HG03064 (cell line): ENCODE measurements around the gene USP2.
A peak's percentile ranks its signal among the peaks of the same experiment; 100 is the strongest.

Experiments
- ATAC-seq: cut with Tn5 transposase; IDR thresholded peaks from one replicate; pipeline ENCODE4 v1.9.1; 2021; ENCODE audit warnings: low read depth; ENCODE audit not compliant: unreplicated experiment

Gene USP2

DNA sequence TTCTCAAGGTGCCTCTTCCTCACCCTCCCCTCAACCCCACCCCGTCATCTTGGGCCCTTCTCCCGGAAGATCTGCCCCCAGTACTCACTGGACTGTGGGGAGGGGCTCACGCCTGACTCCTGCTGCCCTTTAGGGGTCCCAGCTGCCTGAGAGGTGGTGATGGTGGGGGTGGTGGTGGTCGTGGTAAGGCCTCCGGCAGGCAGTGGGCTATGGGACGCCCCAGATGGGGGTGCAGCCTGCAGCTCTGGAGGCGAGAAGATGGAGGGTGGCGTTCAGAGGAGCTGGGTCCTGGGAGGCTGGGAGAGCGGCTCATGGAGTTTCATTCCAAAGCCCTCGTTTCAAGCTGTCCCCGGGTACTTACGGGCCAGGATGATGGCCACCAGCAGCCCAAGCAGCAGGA is 35.8 kb downstream of the USP2 start:
- ATAC-seq = no peak

DNA sequence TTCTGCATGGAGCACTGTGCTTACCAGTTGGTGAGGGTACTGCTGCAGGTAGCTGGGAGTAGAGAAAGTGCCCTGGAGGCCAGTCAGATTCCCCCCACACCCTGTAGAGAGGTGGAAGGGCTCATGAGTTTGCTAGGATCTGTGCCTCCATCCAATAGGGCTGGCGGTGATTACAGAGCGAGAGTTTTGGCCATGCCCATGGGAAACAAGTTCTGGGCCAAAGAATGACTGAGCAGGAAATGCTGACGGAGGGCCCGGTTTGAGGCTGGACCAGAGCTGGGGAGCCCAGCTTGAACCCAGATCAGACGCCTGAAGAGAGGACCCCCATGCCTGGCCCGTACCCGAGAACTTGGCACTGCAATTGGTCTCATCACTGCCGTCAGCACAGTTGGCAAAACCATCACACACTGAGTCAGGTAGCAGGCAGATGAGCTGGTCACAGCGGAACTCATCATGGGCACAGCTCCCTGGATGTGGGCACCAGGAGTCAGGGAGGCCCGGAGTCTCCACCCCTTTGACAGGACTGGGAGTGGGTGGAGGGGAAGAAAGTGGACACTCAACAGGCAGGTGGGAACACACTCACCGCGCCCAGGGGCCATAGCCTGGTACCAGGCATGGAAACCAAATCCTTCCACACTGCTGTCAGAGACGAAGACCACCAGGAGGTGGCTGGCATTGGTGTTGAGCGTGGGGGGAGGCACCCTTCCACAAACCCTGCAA is 37.0 kb downstream of the USP2 start:
- no peak for ATAC-seq

DNA sequence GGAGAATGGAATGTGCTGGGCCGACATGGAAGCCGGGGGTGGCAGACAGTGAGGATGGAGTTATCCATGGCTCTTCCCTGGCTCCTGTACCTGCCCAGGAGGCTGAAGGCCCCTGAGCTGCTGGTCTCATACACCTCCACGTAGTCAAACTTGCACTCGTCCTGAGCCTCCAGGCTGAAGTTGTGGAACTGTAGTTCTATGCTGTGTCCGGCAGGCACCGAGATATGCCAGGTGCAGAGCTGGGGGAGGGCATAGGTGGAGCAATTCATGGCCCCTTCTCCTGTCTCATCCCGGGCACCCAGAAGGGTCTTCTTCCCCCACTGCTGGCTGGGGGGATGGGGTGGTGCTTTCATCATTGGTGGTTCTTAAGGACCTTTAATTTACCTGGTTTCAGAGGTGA is 37.8 kb downstream of the USP2 start:
- no peak for ATAC-seq

GRCh38 chr11:119342362-119343130 is 38.9 kb downstream of the USP2 start:
- no peak for ATAC-seq

DNA sequence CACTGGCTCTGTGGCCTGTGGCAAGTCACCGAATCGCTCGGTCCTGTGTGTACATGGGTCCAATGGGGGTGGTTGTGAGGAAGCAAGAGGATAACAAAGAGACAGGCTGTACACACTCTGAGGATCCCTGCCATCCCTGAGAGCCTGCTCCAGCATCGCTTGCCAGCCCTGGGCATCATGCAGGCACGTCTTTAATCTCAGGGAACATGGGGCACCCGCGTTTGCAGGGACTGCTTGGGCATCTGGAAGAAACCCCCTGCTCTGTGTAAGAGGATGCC is 39.5 kb downstream of the USP2 start:
- ATAC-seq = no peak

DNA sequence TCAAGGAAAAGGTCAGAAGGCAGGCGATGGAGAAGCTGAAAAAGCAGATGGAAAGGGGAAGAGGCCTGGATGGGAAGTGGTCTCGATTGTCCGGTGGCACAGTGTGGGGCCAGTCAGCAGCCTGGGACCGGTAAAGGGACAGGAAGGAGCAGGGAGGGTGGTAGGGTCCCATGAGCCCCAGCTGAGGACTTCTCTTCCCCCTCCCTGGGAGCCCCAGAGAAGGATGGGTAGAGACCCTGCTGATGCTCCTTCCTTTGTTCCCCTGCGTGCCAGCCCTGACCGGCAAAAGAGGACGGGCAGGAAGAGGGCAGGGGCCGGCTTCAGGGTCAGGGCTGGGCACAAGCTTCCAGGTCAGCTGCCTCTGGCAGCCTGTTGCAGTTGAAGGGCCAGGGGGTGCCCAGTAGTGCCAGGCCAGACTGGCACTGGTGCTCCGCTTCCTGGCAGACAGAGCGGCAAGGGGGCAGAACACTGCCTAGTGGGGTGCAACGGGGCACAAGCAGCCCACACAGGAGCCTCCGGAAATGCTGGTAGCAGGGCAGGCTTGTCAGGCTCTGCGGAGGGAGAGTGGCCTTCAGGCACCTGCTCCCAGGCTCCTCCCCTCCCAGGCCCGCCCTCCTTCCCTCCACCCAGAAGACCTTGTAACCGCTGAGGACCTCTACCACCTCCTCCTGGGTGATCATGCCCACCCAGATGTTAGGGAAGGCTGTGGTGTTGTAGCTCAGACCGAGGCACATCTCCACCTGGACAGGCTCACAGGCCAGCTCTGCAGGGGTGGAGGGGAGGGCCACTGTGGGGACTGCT is 40.1 kb downstream of the USP2 start:
- no peak for ATAC-seq

GRCh38 chr11:119340335-119341221 is 40.9 kb downstream of the USP2 start, which contains the start of gene C1QTNF5:
Gene C1QTNF5 (minus strand): TSS chr11:119340883. CDS start chr11:119340397, 486 bp downstream.
- no peak for ATAC-seq

- ATAC-seq = no peak
Observed at GRCh38 chr11:119339589-119340334, 41.7 kb downstream of the USP2 start.

DNA sequence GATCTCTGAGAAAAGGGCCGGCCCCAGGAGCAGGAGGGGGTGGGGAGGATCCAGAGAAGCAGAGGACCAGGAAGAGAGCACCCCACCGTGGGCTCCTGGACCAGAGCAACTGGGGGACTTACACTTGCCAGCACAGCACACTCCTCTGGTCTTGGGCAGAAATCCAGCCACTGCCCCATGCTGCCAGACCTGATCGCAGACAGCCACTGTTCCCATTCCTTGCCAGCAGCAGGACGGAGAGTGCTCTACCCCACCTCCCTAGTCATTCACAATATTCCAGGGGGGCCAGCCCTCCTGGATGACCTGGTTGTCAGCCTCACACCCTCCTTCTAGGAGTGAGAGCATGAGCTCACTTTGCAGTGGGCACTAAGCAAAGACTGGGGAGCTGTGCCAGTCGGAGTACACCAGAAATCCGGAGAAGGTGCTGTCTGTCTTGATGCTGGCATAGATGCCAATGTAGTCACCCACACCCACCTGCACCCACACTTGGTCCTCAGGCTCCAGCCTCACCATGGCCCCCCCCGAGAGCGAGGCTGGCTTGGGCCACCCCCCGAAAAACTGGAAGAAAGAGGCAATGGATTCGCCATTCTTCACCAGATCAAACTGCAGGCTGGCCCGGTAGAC is 42.4 kb downstream of the USP2 start:
- no peak for ATAC-seq

DNA sequence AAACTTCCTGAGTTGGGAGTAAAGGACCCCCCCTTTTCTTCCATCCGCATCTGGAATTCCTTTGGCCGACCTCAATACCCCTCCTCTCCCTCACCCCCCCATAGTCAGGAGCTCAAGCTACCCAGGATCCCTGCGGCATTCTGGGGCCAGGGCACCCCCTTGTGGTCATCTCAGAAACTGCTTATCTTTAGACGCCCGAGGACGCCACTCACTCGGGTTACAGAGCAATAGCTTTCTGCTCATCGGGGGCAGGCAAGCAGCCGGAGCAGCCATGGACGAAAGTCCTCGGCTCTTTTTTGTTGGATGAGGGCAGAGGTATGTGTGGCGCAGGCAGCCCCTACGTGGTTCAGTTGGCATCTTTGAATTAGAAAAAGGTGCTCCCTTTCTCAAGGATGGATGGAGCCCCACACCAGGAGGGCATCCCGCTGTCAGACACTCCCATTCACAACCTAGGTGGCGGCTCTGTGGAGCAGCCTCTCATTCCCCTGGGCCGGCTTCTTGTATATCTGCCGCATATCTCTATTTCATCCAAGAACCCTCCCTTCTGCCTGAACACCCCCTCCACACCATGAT is 43.1 kb downstream of the USP2 start:
- ATAC-seq = no peak

- no peak for ATAC-seq
Observed at GRCh38 chr11:119337581-119338317, 43.7 kb downstream of the USP2 start.

GRCh38 chr11:119336744-119337469 is 44.6 kb downstream of the USP2 start:
- ATAC-seq = no peak

DNA sequence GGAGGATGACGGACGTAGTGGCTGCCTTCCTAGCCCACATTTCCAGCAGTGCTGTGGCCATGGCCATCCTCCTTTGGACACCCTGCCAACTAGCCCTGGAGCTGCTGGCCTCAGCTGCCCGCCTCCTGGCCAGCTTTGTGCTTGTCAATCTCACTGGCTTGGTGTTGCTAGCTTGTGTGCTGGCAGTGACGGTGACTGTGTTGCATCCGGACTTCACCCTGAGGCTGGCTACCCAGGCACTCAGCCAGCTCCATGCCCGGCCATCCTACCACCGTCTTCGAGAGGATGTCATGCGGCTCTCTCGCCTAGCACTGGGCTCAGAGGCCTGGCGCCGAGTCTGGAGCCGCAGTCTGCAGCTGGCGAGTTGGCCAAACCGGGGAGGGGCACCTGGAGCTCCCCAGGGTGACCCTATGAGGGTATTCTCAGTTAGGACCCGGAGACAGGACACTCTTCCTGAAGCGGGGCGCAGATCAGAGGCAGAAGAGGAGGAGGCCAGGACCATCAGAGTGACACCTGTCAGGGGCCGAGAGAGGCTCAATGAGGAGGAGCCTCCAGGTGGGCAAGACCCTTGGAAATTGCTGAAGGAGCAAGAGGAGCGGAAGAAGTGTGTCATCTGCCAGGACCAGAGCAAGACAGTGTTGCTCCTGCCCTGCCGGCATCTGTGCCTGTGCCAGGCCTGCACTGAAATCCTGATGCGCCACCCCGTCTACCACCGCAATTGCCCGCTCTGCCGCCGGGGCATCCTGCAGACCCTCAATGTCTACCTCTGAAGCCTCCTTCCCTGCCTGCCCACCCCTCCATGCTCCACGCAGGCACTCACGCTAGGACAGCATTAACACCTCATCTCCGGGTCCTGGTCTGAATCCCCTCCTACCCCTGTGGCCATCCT is 45.6 kb downstream of the USP2 start:
- ATAC-seq = no peak

- no peak for ATAC-seq
Observed at GRCh38 chr11:119335091-119335654, 46.3 kb downstream of the USP2 start.

DNA sequence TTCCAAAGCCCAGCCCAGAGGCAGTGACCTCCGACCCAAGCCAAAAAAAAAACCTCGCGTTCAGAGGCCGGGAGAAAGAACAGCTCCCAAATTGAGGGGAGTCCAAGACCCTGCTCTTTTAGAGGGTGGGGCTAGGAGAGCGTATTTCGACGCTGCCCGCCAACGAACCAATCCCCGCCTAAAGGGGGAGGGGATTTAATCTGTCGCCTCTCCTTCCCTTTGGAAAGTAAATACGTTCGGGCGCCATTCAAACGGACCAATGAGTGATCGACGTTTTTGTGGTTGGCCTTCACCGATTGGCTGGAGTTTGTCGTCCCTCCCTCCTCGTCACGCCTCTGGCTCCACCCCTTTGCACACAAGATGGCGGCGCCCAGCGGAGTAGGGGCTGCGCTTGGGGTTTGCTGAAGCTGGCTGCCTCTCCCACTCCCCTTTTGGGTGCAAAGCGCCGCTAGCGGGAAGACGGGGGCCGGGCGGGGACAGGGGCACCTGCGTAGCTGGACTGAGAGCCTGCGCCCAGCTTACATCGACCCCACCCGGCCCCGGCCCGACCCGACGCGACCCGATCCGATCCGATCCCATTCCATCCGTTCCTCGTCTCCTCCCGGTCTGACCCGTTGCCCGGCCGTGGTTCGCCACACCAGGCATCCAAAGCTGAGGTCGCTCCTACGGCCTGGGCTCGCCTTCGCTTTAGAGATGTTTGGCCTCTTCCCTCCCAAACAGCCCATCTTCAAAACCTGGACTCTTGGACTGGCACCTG is 47.1 kb downstream of the USP2 start, which contains the start of gene RNF26:
RNF26 (plus strand) TSS at position 354 of the 757 bp plus-strand sequence. CDS start 596 bp downstream, outside the sequence.
- peak; percentile 81 for ATAC-seq
